Measurements from ENCODE around the gene NLRP5. TPM values are rescaled to one million over a fixed set of nuclear protein-coding genes. Genes with fewer than 3 reads are reported as not detected.
A peak's percentile ranks its signal among the peaks of the same experiment; 100 is the strongest.
"Not testable (repeated sequence)": the region's sequence is repeated elsewhere in the genome, so short reads cannot be mapped to it uniquely, and the experiment has no call there.

Gene NLRP5
- total RNA-seq (2014; rRNA removed; shearing (Covaris generic)) = not detected in 2 replicates

DNA sequence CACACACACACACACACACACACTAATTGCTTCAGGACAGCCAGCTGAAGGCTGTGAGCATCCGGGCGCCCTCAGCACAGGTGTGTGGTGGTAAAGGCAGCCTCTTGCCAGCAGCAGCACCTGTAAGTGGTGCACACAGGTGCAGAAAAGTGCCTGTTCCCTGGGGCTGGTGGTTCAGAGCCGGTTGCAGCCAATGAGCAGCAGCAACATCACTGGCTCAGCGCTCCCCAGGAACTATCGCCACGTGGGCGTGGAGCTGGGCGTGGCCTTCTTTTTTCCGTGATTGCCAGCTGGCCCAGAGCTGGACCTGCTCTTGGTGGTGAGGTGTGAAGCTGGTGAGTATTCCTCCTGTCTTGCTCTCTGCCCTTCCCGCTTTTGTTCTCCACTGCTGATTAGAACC is at the start of gene NLRP5:
Gene NLRP5, plus strand, starts transcription at position 289 of the 400 bp plus-strand sequence.
- Histone ChIP-seq H3K9me3 (replicated peaks) (no peaks in the 10 kb centered on the region), H3K4me1 (no peaks in the 10 kb centered on the region)
- no peak for DNase-seq

DNA sequence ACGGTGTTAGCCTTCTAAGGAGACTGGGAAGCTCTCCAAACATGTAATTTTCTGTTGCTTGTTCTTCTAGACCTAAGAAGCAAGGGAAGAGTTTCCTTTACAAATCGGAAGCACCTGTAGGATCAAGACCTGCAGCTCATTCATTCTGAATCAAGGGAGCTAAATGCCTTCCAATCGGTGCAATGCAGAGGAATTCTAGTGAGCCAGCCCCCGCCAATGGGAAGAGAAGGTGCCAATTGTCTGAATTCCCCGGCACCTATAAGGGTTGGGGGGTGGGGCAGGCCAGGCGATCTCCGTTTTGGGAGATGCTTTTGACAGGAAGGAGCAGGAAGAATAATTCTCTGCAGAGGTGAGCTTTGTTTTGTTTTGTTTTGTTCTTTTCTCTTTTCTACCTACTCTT is 47.4 kb upstream of the NLRP5 start:
- H3K27me3 ChIP-seq = no peaks in the 10 kb centered on the region
- no peaks in the 10 kb centered on the region for H3K4me1 ChIP-seq
- H3K36me3 ChIP-seq = no peaks in the 10 kb centered on the region
- H3K27ac ChIP-seq = no peak overlapping the region
- DNase-seq = no peak
- no peak overlapping the region for H3K4me3 ChIP-seq
- H3K9me3 ChIP-seq (replicated peaks) = no peaks in the 10 kb centered on the region

More for the DNA sequence above, at the start of gene NLRP5:
- Histone ChIP-seq H3K27me3 (no peaks in the 10 kb centered on the region), H3K27ac (no peak within 1 kb of the TSS), H3K36me3 (no peaks in the 10 kb centered on the region), H3K4me3 (no peak within 1 kb of the TSS)

DNA sequence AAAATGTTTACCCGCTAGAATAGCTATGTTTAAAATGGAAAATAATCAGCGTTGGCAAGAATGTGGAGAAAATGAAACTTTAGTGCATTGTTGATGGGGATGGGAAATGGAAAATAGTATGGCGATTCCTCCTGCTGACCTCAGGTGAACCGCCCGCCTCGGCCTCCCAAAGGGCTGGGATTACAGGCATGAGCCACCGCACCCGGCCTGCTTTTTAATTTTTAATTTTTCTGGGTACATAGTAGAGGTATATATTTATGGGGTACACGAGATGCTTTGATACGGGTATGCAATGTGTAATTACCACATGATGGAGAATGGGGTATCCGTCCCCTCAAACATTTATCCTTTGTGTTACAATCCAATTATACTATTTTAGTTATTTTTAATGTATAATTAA is 46.3 kb upstream of the NLRP5 start:
- H3K27ac ChIP-seq = no peak overlapping the region
- no peaks in the 10 kb centered on the region for H3K4me1 ChIP-seq
- no peaks in the 10 kb centered on the region for H3K9me3 ChIP-seq (replicated peaks)
- no peak for DNase-seq
- no peaks in the 10 kb centered on the region for H3K36me3 ChIP-seq
- H3K27me3 ChIP-seq = no peaks in the 10 kb centered on the region
- no peak overlapping the region for H3K4me3 ChIP-seq

GRCh38 chr19:55947532-55947931 is 39.0 kb upstream of the NLRP5 start, which contains the start of gene NLRP8:
Gene NLRP8 (plus strand): TSS chr19:55947832.
- no peaks in the 10 kb centered on the region for H3K4me1 ChIP-seq
- H3K27me3 ChIP-seq = no peaks in the 10 kb centered on the region
- no peaks in the 10 kb centered on the region for H3K9me3 ChIP-seq (replicated peaks)
- no peak within 1 kb of the TSS for H3K4me3 ChIP-seq
- no peaks in the 10 kb centered on the region for H3K36me3 ChIP-seq
- H3K27ac ChIP-seq = no peak within 1 kb of the TSS
- DNase-seq = no peak

GRCh38 chr19:55950566-55950965 is 36.0 kb upstream of the NLRP5 start:
- H3K36me3 ChIP-seq; H3K4me3 ChIP-seq; H3K4me1 ChIP-seq; H3K9me3 ChIP-seq (replicated peaks); DNase-seq; H3K27ac ChIP-seq; H3K27me3 ChIP-seq: not testable (repeated sequence)

DNA sequence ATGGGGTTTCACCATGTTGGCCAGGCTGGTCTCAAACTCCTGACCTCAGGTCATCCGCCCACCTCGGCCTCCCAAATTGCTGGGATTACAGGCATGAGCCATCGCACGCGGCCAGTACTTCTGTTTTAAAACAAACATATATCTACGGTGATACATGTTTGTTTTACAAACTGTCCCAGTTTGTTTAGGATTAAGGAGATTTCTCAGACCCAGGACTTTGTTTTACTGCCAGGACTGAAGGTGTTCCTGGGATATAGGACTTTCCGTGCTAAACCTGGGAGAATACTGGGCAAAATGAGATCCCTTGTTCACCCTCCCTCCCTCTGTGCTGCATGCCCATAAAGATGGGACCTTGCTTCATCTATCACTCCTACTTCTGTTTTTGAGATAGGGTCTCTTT is 30.1 kb upstream of the NLRP5 start:
- no peaks in the 10 kb centered on the region for H3K36me3 ChIP-seq
- no peak for DNase-seq
- no peaks in the 10 kb centered on the region for H3K9me3 ChIP-seq (replicated peaks)
- H3K27me3 ChIP-seq = no peaks in the 10 kb centered on the region
- H3K4me3 ChIP-seq = no peak overlapping the region
- H3K27ac ChIP-seq = no peak overlapping the region
- no peaks in the 10 kb centered on the region for H3K4me1 ChIP-seq

DNA sequence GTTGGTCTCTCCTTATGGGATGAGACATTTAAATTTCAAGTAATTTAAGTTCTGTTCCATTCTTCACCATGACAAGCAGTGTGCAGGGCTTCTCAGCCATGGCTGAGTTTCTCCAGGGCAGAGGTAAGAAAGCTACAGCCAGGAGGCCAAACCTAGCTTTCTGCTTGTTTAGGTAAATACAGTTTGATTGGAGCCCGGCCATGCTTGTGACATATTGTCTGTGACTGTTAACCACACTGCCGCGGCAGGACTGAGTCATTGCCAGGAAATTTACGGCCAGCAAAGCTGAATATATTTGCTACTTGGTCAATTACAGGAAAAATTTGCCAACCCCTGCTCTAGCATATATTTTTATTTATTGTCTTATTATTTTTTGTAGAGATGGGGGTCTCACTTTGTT is 28.2 kb upstream of the NLRP5 start:
- H3K27ac ChIP-seq = no peak overlapping the region
- no peak overlapping the region for H3K4me3 ChIP-seq
- no peak for DNase-seq
- no peaks in the 10 kb centered on the region for H3K9me3 ChIP-seq (replicated peaks)
- H3K4me1 ChIP-seq = no peaks in the 10 kb centered on the region
- no peaks in the 10 kb centered on the region for H3K27me3 ChIP-seq
- H3K36me3 ChIP-seq = no peaks in the 10 kb centered on the region

GRCh38 chr19:55959996-55960675 is 26.4 kb upstream of the NLRP5 start:
- Histone ChIP-seq H3K36me3 (no peaks in the 10 kb centered on the region), H3K4me3 (no peak overlapping the region), H3K9me3 (replicated peaks) (no peaks in the 10 kb centered on the region), H3K4me1 (no peaks in the 10 kb centered on the region), H3K27me3 (no peaks in the 10 kb centered on the region), H3K27ac (no peak overlapping the region)
- DNase-seq = no peak

- no peak for DNase-seq
- Histone ChIP-seq H3K9me3 (replicated peaks) (no peaks in the 10 kb centered on the region), H3K4me1 (no peaks in the 10 kb centered on the region), H3K27ac (no peak overlapping the region), H3K27me3 (no peaks in the 10 kb centered on the region), H3K36me3 (no peaks in the 10 kb centered on the region), H3K4me3 (no peak overlapping the region)
Measured at GRCh38 chr19:55962186-55962585, 24.4 kb upstream of the NLRP5 start.

DNA sequence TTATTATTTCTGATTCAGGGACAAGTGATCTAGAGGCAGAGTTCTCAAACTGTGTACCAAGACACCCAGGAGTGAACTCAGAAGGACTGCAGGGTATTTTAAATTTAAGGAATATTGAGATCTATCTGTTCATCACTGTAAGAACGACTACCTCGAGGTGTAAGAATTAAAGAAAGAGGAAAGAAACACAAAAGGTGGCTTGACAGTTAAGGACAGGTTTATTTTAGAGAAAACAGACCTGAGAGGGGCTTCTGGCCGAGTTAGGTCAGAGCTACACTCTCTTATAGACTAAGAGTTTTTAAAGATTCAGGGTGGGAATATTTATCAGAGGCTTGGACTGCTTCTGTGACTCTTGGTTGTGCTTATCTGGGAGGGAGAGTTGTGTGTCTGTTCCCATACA is 12.6 kb upstream of the NLRP5 start:
- H3K36me3 ChIP-seq = no peaks in the 10 kb centered on the region
- peaks cover 4% of the 10 kb centered on the region; the same call in 1 of the 2 replicates for H3K9me3 ChIP-seq (replicated peaks)
- H3K4me1 ChIP-seq = no peaks in the 10 kb centered on the region
- no peak overlapping the region for H3K27ac ChIP-seq
- H3K4me3 ChIP-seq = no peak overlapping the region
- no peak for DNase-seq
- no peaks in the 10 kb centered on the region for H3K27me3 ChIP-seq

DNA sequence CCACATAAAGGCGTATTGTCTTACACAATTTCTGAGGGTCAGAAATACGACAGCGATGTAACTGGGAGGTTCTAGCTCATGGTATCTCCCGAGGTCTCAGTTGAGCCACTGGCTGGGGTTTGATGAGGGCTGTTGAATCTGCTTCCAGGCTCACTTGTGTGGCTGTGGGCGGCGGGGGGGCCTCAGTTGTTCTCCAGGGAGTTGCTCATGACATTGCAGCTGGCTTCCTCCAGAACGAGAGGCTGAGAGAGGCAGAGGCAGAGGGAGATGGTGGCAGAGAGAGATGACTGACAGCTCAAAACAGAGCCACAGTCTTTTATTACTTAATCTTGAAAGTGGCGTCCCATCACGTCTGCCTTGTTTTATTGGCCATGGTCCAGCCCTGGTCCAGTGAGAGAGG is 6.2 kb upstream of the NLRP5 start:
- H3K9me3 ChIP-seq (replicated peaks) = no peaks in the 10 kb centered on the region
- H3K4me1 ChIP-seq = no peaks in the 10 kb centered on the region
- no peaks in the 10 kb centered on the region for H3K27me3 ChIP-seq

GRCh38 chr19:55985254-55985653 is 1.3 kb upstream of the NLRP5 start:
- Histone ChIP-seq H3K27me3 (no peaks in the 10 kb centered on the region), H3K27ac (no peak overlapping the region)

More for the DNA sequence above, 6.2 kb upstream of the NLRP5 start:
- no peaks in the 10 kb centered on the region for H3K36me3 ChIP-seq
- H3K4me3 ChIP-seq = no peak overlapping the region
- H3K27ac ChIP-seq = no peak overlapping the region
- DNase-seq = no peak

GRCh38 chr19:55990831-55991230 is 4.3 kb downstream of the NLRP5 start:
- no peaks in the 10 kb centered on the region for H3K36me3 ChIP-seq
- no peak for DNase-seq
- no peaks in the 10 kb centered on the region for H3K27me3 ChIP-seq
- no peak overlapping the region for H3K27ac ChIP-seq
- H3K9me3 ChIP-seq (replicated peaks) = no peaks in the 10 kb centered on the region
- H3K4me3 ChIP-seq = no peak overlapping the region
- H3K4me1 ChIP-seq = no peaks in the 10 kb centered on the region

More at GRCh38 chr19:55985254-55985653, 1.3 kb upstream of the NLRP5 start:
- DNase-seq = no peak
- Histone ChIP-seq H3K4me1 (no peaks in the 10 kb centered on the region), H3K4me3 (no peak overlapping the region), H3K36me3 (no peaks in the 10 kb centered on the region), H3K9me3 (replicated peaks) (no peaks in the 10 kb centered on the region)

DNA sequence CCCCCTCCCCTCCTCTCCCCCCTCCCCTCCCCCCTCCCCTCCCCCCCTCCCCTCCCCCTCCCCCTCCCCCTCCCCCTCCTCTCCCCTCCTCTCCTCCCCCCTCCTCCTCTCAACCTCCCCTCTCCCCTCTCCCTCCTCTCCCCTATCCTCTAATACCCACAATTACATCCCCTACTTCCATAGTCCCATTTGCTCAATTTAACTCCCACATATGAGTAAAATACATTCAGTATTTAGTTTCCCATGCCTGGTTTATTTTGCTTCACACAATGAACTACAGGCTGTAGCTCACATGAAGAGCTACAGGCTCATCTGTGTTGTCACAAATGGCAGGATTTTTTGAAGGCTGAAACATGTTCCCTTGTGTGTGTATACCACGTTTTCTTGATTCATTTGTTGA is 6.9 kb downstream of the NLRP5 start:
- Histone ChIP-seq H3K27ac (no peak overlapping the region), H3K4me3 (no peak overlapping the region), H3K9me3 (replicated peaks) (no peaks in the 10 kb centered on the region), H3K27me3 (no peaks in the 10 kb centered on the region), H3K4me1 (no peaks in the 10 kb centered on the region), H3K36me3 (no peaks in the 10 kb centered on the region)
- DNase-seq = no peak

DNA sequence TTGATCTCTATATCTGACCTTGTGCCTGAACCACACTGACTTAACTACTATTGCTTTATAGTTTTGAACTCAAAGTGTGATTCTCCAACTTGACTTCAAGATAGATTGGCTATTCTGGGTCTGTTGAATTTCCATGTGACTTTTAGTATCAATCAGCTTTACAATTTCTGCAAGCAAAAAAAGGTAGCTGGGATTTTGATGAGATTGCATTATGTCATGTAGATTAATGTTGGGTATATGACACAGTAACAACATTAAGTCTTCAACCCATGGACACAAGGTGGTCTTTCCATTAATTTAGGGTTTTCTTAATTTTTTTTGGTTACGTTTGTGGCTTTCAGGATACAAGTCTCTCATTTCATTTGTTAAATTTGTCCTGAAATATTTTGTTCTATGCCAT is 28.2 kb downstream of the NLRP5 start:
- H3K36me3 ChIP-seq = no peaks in the 10 kb centered on the region
- H3K4me1 ChIP-seq = no peaks in the 10 kb centered on the region
- no peaks in the 10 kb centered on the region for H3K9me3 ChIP-seq (replicated peaks)
- H3K27ac ChIP-seq = no peak overlapping the region
- no peaks in the 10 kb centered on the region for H3K27me3 ChIP-seq
- no peak overlapping the region for H3K4me3 ChIP-seq
- no peak for DNase-seq

- DNase-seq = peak; percentile 31 to 56
- no peaks in the 10 kb centered on the region for H3K9me3 ChIP-seq (replicated peaks)
- H3K27ac ChIP-seq = no peak overlapping the region
- H3K36me3 ChIP-seq = no peaks in the 10 kb centered on the region
- no peaks in the 10 kb centered on the region for H3K27me3 ChIP-seq
- H3K4me3 ChIP-seq = no peak overlapping the region
- H3K4me1 ChIP-seq = no peaks in the 10 kb centered on the region
Measured at GRCh38 chr19:56015756-56016155, 29.2 kb downstream of the NLRP5 start.

All from SJCRH30 (cell line).